PC-9 (cell line): ENCODE results near the gene ARHGAP22.

Experiments
- CTCF ChIP-seq: fragments of 200-600 bp; sonication (generic); conservative IDR thresholded peaks from 2 replicates; pipeline ENCODE4 v1.6.1; 2017; ENCODE audit warnings: mixed run types, antibody characterized with exemption, mild to moderate bottlenecking, moderate library complexity
- EZH2 ChIP-seq: fragments of 200-600 bp; sonication (generic); IDR thresholded peaks from 2 replicates; pipeline ENCODE4 v1.8.0; 2017; ENCODE audit warnings: antibody characterized with exemption, low read depth

GRCh38 chr10:48550977-48551376 is 53.9 kb downstream of the ARHGAP22 start:
- no peak for TF ChIP-seq CTCF
- TF ChIP-seq EZH2 = no peak
